Heart right ventricle (tissue), 16 donors: Measurements from ENCODE around the gene ZFP36L1. TPM values are rescaled to one million over a fixed set of nuclear protein-coding genes. Genes with fewer than 3 reads are reported as not detected.

ENCODE experiments used
- ATAC-seq, 8 donors: fragments of 200-7000 bp; cut with Tn5 transposase; one replicate each; pipeline ENCODE4 v1.9.1; 2020; ENCODE audit warnings: mild to moderate bottlenecking in 8 of 8, moderate library complexity in 8 of 8, moderate number of reproducible peaks in 1 of 8
- DNase-seq, 2 donors: peaks; one replicate each; pipeline ENCODE4 v3.0.0-alpha.2; 2020
- H3K27ac ChIP-seq, 10 donors: fragments of 200-600 bp; sonication (generic) in 2 of 10; one replicate each; pipeline versions ENCODE4 v1.5.0 to v1.8.0; 2020 to 2022; ENCODE audit warnings: mild to moderate bottlenecking in 3 of 10
- H3K27me3 ChIP-seq, 7 donors: fragments of 200-600 bp; one replicate each; pipeline ENCODE4 v1.8.0; 2021 to 2022; ENCODE audit warnings: mild to moderate bottlenecking in 2 of 7
- H3K36me3 ChIP-seq, 9 donors: fragments of 200-600 bp; sonication (generic) in 1 of 9; one replicate each; pipeline versions ENCODE4 v1.5.0 to v1.8.0; 2020 to 2022; ENCODE audit warnings: mild to moderate bottlenecking in 2 of 9
- H3K4me1 ChIP-seq, 9 donors: fragments of 200-600 bp; sonication (generic) in 1 of 9; one replicate each; pipeline versions ENCODE4 v1.5.0 to v1.8.0; 2020 to 2022; ENCODE audit warnings: mild to moderate bottlenecking in 4 of 9
- H3K4me3 ChIP-seq, 10 donors: fragments of 200-600 bp; sonication (generic) in 2 of 10; one replicate each; pipeline versions ENCODE4 v1.5.0 to v1.8.0; 2020 to 2022; ENCODE audit warnings: mild to moderate bottlenecking in 7 of 10, moderate library complexity in 2 of 10
- H3K9me3 ChIP-seq, 11 donors: fragments of 200-600 bp in 10 of 11; sonication (generic) in 2 of 11; one replicate each; pipeline versions ENCODE4 v1.5.0 to v1.8.0; 2013 to 2022; ENCODE audit warnings: mild to moderate bottlenecking in 2 of 11, control low read depth in 1 of 11, moderate library complexity in 1 of 11
- CTCF ChIP-seq, 9 donors: fragments of 200-600 bp; sonication (generic) in 2 of 9; IDR thresholded peaks; one replicate each; pipeline versions ENCODE4 v1.5.0 to v1.8.0; 2021 to 2022; ENCODE audit warnings: antibody characterized with exemption in 9 of 9, mild to moderate bottlenecking in 5 of 9, moderate library complexity in 1 of 9
- WGBS, 2 donors: extraction: QIAGEN DNeasy Blood & Tissue Kit; methylation state at CpG; one replicate each; pipeline ENCODE4 v1.1.7; 2013; ENCODE audit warnings: inconsistent platforms in 1 of 2; 5-methylcytosine and 5-hydroxymethylcytosine counted together
- intact Hi-C, 10 donors: fragments of 100-400 bp; cut with DNase I; formaldehyde crosslinking; loops; one replicate each; pipeline versions ENCODE4 v1.11.1 to v1.14.2; 2022
- long read RNA-seq, 3 donors: library from polyadenylated mRNA; unstranded; transcript quantifications; one replicate each; pipeline ENCODE4 v2.0.0, GENCODE V29; 2020 to 2021
- polyA plus RNA-seq, 2 donors: library from polyadenylated mRNA; stranded (reverse); fragments of 200-250 nt; gene quantifications; one replicate each; pipeline ENCODE4 v1.2.3, GENCODE V29; 2013
- total RNA-seq, 10 donors: library from RNA; stranded (reverse); fragmentation: NEBNext Ultra II Directional in 3 of 10; extraction: Animal tissue kit (Norgen Biotek cat#: 25700) in 3 of 10; gene quantifications; one replicate each; pipeline versions ENCODE4 v1.2.1 to v1.2.4, GENCODE V29; 2021 to 2023
- donor health status: Arrhythmogenic right ventricular cardiomyopathy.
- donor health status: ischemic (EF 13 %, LVEDD 7.1; RV severe dilation, severe dysfunction).
- donor health status: healthy with polysubstance abuse.
- donor health status: DM: no; HTN: yes; CAD: no.
- donor health status: DM: no; HTN: no; CAD: no.
- donor health status: ischemic (EF 25% LVEDD 6.9; RV normal size, moderate dysfunction).
- donor health status: ischemic (EF 25% LVEDD 5.7; RV mildly dilated, moderate dysfunction).
- donor health status: healthy.
- donor health status: DM: yes; HTN: yes; CAD: no.
- donor health status: Ischemic cardiomyopathy.
- donor health status: ischemic (EF 35%, LVEDD 5.7; RV mildly dilated, moderate dysfunction).
- donor health status: nonischemic (EF 11% LVEDD 7.7; RV severe dilation, severe dysfunction).
- donor health status: DM: yes; HTN: yes; CAD: no.
- donor health status: PGD.
- donor health status: ischemic (EF 29% LVEDD 5.4; RV normal size, mild dysfunction).
- donor health status: nonischemic (EF 23%, LVEDD 6.1; RV moderate dilation, normal function).

The ZFP36L1 gene
- 100 to 1,000 TPM in 2 of 10 donors, 10 to 100 TPM in 8; 46.5 to 127 (median 55.3) TPM for total RNA-seq
- 10 to 100 TPM; 40.8 to 41.1 TPM for polyA plus RNA-seq
- long read RNA-seq, donor 1, partial matches to known transcripts = 0 of 9 reads
- long read RNA-seq, donor 1, other reads (novel, unspliced or antisense) = 6 of 9 reads
- long read RNA-seq, donor 2, partial matches to known transcripts = 0 of 2 reads
- long read RNA-seq, donor 2, other reads (novel, unspliced or antisense) = 2 of 2 reads
- long read RNA-seq, donor 3, partial matches to known transcripts = 0 of 3 reads
- long read RNA-seq, donor 3, other reads (novel, unspliced or antisense) = 2 of 3 reads

GRCh38 chr14:68792979-68793733 is at the start of gene ZFP36L1:
ZFP36L1 (minus strand) TSS chr14:68793067; CDS start chr14:68792938, 129 bp downstream.
- WGBS, 2 donors = 0% methylated on average over 51 of the region's 51 CpGs
- intact Hi-C loops = loop anchor here in 9 of 10 donors (1.0 to 10.0 kb wide), 15 partner anchors 21 to 546 kb away; no protein-coding TSS in a partner anchor

GRCh38 chr14:68842298-68842697 is 49.4 kb upstream of the ZFP36L1 start:
- no peak for DNase-seq
- Histone ChIP-seq H3K9me3 (peaks cover 0 to 13% (median 0%) of the 10 kb centered on the region in 11 donors), H3K27me3 (no peaks in the 10 kb centered on the region), H3K4me3 (no peak overlapping the region), H3K36me3 (no peaks in the 10 kb centered on the region), H3K4me1 (peaks cover 0 to 24% (median 3%) of the 10 kb centered on the region in 9 donors), H3K27ac (no peak overlapping the region)
- intact Hi-C loops = loop anchor here in 3 of 10 donors (5.0 kb wide), 5 partner anchors 900 to 1005 kb away; no protein-coding TSS in a partner anchor
- no peak for ATAC-seq
- 86 to 91% methylated on average over 5 of the region's 5 CpGs for WGBS, 2 donors
- no peak for TF ChIP-seq CTCF (IDR thresholded peaks at IDR 0.05)

More at GRCh38 chr14:68792979-68793733, at the start of gene ZFP36L1:
- no peaks in the 10 kb centered on the region for H3K9me3 ChIP-seq
- peak; percentile 63 to 82 (median 74) for ATAC-seq
- TF ChIP-seq CTCF (IDR thresholded peaks at IDR 0.05) = no peak
- peak within 1 kb of the TSS; percentile 60 to 93 (median 88) for H3K4me3 ChIP-seq
- H3K36me3 ChIP-seq = peaks cover 0 to 39% (median 20%) of the 10 kb centered on the region in 9 donors
- no peaks in the 10 kb centered on the region for H3K27me3 ChIP-seq
- H3K27ac ChIP-seq = peak within 1 kb of the TSS; percentile 99 to 100 (median 100)
- peak; percentile 93 to 96 for DNase-seq
- peaks cover 3 to 45% (median 13%) of the 10 kb centered on the region in 9 donors for H3K4me1 ChIP-seq

GRCh38 chr14:68841016-68841809 is 48.3 kb upstream of the ZFP36L1 start:
- H3K36me3 ChIP-seq = no peaks in the 10 kb centered on the region
- no peak for TF ChIP-seq CTCF (IDR thresholded peaks at IDR 0.05)
- peak overlapping the region in 3 of 10 donors; percentile 1 to 71 (median 19) for H3K27ac ChIP-seq
- H3K9me3 ChIP-seq = peaks cover 0 to 24% (median 4%) of the 10 kb centered on the region in 11 donors
- no peak overlapping the region for H3K4me3 ChIP-seq
- H3K27me3 ChIP-seq = no peaks in the 10 kb centered on the region
- H3K4me1 ChIP-seq = peaks cover 0 to 24% (median 3%) of the 10 kb centered on the region in 9 donors
- intact Hi-C loops = loop anchor here in 3 of 10 donors (5.0 kb wide), 5 partner anchors 899 to 1004 kb away; no protein-coding TSS in a partner anchor
- 63 to 65% methylated on average over 6 of the region's 6 CpGs for WGBS, 2 donors
- ATAC-seq (peak in 1 of 8 donors; percentile 45), DNase-seq (no peak)
